Stimulated activated CD8-positive, alpha-beta memory T cell treated with anti-CD3 and anti-CD28 coated beads, Interleukin-2, amount 100 ng/mL, for 48 hours (primary cell): ENCODE measurements around the gene SORT1.
"Not testable (repeated sequence)": the region's sequence is repeated elsewhere in the genome, so short reads cannot be mapped to it uniquely, and the experiment has no call there.

ENCODE experiments used
- DNase-seq, 2 donors: peaks; one replicate each; pipeline ENCODE4 v3.0.0-alpha.2; 2020; ENCODE audit warnings: low read depth in 2 of 2

The SORT1 gene

DNA sequence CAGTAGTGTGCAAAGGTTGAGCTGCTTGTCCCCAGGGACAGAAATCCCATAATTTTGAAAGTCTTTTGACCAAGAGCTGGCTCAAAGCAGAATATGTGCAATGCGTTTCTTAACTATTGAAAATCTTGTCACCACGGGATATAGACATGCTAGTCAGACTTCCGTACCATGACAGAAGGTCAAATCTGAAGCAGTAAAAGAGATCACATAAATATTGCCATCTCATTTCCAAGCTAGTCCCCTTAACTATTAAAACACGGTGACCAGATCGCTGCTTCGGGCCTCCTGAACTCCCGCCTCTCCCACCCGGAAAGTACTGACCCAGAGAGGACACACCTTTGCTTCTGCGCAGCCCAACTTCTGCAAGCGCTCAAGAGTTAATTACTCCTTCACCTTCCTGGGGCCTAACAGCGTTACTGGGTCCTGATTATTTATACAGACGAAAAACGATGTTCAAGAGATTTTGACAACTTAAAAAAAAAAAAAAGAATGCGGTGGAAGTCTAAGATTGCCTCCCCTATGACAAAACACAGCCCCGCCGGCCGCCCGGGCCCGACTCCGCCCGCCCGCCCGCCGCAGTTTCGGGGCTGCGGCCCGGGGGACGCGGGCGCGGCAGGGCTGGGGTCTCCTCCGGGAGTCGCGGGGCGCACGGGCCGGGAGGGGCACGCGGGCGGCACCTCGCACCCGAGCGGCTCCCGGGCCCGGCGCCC, 692 bp downstream of the SORT1 start:
- DNase-seq: no peak

DNA sequence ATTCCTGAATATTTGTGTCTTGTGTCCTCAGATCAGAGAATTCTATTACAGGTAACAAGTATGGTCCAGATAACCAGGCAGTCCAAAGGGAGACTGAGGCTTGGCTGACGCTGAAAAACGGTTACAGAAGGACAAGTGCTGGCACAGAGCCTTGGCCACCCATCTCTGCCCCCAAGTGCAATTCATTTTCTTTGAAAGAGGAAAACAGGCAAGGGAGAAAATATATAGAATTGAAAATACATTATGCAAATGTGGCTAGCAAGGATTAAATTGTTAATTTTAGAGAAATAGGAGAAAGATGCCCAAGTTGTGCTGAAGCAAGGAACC, 1.2 kb downstream of the SORT1 start:
- no peak for DNase-seq

DNA sequence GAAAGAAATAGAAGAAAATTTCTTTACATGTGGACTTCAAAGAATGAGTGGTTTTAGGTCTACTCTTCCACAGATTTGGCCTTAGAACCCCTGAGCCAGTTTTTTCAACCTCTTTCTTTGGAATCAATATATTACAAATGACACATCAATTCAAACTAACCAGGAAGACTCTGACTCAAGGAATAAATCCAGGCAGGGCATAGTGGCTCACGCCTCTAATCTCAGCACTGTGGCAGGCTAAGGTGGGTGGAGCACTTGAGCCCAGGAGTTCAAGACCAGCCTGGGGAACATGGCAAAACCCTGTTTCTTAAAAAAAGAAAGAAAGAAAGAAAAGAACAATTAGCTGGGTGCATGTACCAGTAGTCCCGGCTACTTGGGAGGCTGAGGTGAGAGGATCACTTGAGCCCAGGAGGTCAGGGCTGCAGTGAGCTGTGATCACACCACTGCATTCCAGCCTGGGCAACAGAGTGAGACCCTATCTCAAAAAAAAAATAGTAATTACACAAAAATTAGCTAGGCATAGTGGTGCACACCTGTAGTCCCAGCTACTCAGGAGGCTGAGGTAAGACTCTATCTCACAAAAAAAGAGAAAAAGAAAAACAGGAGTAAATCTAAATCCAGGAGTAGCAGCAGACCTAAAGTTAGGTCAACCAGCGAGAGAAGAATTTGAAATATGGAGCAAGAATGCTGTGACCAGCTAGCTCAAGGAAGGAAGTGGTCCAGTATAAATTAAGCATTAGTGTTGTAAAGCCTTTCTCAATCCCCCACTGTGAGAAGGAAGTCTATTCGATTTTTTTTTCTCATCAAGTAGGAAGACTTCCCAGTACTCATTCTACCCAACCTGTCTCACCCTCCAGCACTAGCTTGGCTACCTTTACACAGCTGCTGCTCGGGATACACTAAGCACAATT, 1.9 kb downstream of the SORT1 start:
- no peak for DNase-seq

DNA sequence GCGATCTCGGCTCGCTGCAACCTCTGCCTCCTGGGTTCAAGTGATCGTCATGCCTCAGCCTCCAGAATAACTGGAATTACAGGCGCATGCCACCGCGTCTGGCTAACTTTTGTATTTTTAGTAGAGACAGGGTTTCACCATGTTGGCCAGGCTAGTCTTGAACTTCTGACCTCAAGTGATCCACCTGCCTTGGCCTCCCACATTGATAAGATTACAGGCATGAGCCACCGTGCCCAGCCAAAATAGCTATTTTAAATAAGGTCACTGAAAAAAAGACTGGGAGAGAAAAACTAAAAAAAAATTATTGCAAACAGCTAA, 2.5 kb downstream of the SORT1 start:
- DNase-seq: not testable (repeated sequence)

- no peak for DNase-seq
Measured at GRCh38 chr1:109394591-109395281, 3.0 kb downstream of the SORT1 start.

DNA sequence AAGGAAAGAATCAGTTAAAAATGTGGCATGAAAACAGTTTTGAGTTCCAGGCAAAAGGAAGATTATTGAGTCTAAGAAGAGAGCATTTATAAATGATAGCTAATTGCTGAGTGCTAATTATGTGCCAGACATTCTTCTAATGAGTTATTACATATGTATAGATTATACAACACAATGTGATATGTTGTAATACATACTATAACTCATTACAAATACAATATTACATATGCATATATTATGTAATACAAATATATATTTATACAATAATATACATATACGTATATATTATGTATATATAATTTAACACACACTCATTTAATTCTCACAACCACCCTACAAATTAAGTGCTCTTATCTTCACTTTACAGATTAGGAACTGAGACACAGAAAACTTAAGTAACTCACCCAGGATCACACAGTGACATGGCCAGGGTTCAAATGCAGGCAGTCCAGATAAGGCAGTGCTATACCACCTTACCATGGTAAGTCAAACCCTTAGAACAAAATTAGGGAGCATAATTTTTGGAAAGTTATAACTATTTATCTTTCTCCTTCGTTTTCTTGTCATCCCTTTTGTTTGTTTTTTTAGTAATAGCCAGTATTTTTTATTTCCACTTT, 4.0 kb downstream of the SORT1 start:
- no peak for DNase-seq

GRCh38 chr1:109392788-109393616, 4.7 kb downstream of the SORT1 start:
- DNase-seq: no peak

- no peak for DNase-seq
Measured at GRCh38 chr1:109392037-109392787, 5.5 kb downstream of the SORT1 start.

DNA sequence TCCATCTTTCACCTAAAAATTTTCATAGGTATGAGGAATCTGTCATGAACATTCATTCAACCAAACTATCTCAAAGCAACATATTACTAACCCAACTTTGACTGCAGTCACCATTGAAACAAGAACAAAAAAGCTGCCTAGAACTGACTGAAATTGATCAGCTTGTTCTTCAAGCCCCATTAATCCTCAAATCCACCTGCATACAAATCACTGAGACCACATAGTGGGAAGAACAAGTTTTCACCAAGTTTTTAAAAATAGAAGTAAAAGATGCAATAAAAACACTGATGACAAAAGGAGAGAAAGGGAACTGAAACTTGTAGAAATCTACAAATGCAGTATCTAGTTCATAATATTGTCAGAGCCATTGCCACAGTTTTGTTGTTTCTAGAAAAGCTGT, 6.1 kb downstream of the SORT1 start:
- no peak for DNase-seq

GRCh38 chr1:109391157-109391556, 6.6 kb downstream of the SORT1 start:
- no peak for DNase-seq

DNA sequence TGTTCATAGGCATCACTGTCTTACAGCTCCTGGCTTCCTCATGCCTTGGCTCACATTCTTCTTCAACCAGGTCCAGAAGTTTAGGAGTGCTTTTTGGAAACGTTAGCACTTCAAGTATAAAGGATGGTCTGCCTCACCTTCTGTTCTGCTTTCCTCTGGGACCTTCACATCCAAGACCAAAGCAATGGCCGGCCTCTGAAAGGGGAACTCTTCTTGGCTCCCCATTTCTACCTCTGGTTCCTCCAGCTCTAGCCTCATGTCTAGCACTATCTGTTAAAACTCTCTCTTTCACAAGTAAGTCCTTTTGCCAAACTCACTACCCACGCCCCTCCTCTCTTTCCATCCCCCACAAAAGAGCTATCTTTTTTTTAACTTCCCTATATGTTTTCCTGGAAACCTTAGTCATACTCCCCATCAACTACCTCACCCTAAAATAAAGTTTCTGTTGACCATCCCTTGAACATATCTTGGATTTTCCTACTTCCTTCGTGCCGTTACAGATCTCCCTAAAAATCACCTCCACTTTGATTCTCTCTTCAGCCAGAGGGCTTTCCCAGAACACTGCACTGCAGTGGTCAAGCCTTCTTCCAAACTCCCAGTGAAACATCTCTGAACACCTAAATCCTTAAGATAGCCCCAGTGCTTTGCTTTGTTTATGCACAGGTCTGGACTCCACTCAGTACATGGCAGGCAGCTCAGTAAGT, 7.9 kb downstream of the SORT1 start:
- no peak for DNase-seq

DNA sequence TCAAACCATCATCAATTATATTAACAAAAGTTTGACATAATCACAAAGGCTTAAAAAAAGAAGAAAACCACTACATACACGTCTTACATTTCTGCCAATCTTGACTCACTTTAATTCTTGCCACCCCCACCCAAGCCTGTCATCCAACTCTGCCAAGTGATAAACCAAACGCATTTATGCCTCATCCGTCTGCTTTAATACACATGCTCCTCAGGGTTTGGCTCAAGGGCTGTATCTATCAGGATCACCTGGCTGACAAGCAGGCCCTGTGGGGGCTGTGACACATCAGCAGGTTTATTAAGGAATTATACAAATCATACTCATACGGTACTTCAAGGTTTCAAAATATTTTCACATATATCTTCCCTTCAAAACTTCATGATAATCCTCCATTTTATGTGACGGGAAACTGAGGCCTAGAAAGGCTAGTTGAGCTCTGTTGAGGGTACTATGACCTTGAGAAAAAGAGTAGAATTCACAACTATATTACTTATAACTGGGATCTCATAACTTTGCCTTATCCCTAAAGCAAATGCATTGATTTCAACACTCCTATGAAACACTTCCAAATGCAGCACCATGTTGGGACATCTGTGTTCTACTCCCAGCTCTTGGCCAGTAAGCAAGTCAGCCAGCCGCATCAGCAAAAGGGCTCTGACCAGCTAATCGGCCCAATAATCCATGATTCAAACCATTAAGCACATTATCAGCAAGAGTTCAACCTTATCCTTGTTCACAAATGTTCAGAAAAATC, 8.7 kb downstream of the SORT1 start:
- DNase-seq: no peak

GRCh38 chr1:109388208-109388711, 9.5 kb downstream of the SORT1 start:
- DNase-seq: no peak

- DNase-seq: no peak
Measured at GRCh38 chr1:109386054-109386717, 11.5 kb downstream of the SORT1 start.

- no peak for DNase-seq
Measured at GRCh38 chr1:109385417-109385816, 12.3 kb downstream of the SORT1 start.

GRCh38 chr1:109383854-109384253, 13.9 kb downstream of the SORT1 start:
- DNase-seq: no peak

- no peak for DNase-seq
Measured at GRCh38 chr1:109383087-109383779, 14.5 kb downstream of the SORT1 start.

- DNase-seq: no peak
Measured at GRCh38 chr1:109381573-109381972, 16.1 kb downstream of the SORT1 start.
